Kidney capillary endothelial cell (primary cell): ENCODE measurements around the gene ACTMAP.
"Not testable (repeated sequence)": the region's sequence is repeated elsewhere in the genome, so short reads cannot be mapped to it uniquely, and the experiment has no call there.

Source experiments
- DNase-seq: peaks from one replicate; pipeline ENCODE4 v3.0.0-alpha.2; 2018; ENCODE audit warnings: low spot score

ACTMAP gene

DNA sequence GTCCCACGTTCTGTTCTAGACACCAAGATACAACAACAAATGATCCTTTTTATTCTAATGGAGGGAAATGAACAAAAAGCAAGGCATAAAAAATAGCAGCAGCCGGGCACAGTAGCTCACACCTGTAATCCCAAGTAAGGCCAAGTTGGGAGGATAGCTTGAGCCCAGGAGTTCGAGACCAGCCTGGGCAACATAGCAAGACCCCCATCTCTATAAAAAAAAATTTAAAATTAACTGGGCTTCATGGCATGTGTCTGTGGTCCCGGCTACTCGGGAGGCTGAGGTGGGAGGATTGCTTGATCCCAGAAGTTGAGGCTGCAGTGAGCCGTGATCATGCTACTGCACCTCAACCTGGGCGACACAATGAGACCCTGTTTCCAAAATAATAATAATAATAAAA is 26.1 kb upstream of the ACTMAP start:
- DNase-seq = no peak

DNA sequence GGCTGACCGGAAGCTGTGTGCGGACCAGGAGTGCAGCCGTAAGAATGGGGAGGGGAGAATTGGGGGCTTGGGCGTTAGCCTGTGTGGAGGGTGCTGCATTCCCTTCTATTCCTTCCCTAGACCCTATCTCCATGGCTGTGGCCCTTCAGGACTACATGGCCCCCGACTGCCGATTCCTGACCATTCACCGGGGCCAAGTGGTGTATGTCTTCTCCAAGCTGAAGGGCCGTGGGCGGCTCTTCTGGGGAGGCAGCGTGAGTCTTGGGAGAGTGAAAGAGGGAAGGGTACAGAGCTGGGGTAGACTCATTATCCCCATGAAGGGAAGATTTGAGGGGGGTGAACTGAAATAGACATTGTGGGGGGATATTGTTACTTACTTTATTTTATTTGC is 25.4 kb upstream of the ACTMAP start:
- DNase-seq = no peak

DNA sequence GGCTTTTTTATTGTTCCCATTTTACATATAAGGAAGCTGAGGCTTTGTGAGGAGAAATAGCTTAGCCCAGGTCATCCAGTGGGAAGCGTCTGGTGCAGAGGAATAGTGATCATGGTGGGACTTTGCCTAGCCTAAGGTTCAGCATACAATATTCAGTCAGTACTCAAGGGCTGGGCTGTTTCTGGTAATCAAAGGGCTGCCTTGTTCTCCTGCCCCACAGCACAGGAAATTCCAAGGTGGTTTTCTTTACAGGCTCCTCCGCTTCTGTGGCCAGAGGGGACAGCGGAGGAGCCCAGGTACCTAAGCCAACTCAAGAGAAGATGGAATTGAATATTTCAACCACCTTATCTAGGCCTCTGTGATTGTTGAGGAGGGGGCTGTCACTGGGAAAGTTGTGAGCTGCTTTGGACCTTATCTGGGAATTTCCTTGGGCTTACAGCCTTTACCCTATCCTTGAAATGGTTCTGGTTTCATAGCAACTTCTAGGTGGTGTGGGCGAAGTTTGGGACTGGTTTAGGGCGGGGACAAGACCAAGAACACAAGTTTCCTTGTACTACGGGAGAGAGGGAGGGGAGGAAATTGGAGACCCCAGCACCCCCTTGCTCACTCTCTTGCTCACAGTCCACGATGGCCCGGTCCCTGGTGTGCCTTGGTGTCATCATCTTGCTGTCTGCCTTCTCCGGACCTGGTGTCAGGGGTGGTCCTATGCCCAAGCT is 24.8 kb upstream of the ACTMAP start, which contains the start of gene MIA:
TSS of gene MIA (plus strand) at position 606 of the 716 bp plus-strand sequence. CDS start at position 628, 22 bp downstream.
- no peak for DNase-seq

DNA sequence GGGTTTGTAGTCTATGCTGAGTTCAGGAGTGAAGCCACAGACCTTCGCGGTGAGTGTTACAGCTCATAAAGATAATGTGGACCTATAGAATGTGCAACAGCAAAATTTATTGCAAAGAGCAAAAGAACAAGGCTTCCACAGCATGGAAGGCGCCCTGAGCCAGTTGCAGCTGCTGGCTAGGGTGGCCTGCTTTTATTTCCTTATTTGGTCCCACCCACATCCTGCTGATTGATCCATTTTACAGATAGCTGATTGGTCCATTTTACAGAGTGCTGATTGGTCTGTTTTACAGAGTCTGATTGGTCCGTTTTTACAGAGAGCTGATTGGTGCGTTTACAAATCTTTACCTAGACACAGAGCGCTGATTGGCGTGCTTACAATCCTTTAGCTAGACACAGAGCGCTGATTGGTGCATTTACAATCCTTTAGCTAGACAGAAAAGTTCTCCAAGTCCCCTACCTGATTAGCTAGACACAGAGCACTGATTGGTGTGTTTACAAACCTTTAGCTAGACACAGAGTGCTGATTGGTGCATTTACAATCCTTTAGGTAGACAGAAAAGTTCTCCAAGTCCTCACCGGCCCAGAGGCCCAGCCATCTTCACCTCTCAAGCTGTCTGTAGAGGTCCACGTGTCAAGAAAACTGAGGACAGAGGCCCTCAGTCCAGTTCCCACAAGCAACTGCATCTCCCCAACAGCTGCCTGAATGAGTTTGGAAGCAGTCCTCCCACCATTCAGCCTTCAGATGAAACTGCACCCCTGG is 21.0 kb upstream of the ACTMAP start:
- not testable (repeated sequence) for DNase-seq

DNA sequence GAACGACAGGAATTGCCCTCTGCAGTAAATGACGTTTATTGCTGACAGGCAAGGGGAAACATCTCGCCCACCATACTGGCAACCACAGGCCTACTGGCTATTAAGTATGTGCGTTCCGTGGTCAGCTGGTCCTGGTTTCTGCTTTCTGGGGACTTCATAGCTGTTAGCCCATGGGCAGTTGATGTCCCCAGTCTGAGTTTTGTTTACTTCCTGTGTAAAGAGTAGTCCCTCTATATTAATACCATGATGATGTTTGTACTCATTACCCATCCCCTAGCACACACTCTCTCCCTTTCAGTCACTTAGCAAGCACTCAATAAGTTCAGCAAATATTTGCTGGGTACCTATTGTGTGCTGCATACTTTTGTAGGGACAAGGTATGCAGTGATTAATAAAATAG is 18.6 kb upstream of the ACTMAP start:
- no peak for DNase-seq

DNA sequence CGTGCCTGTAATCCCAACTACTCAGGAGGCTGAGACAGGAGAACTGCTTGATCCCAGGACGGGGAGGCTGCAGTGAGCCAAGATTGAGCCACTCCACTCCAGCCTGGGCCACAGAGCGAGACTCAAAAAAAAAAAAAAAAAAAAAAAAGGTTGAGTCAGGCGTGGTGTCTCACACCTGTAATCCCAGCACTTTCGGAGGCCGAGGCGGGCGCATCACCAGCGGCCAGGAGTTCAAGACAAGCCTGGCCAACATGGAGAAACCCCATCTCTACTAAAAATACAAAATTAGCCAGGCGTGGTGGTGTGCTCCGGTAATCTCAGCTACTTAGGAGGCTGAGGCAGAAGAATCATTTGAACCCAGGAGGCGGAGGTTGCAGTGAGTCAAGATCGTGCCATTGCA is 16.1 kb upstream of the ACTMAP start:
- DNase-seq = not testable (repeated sequence)

DNA sequence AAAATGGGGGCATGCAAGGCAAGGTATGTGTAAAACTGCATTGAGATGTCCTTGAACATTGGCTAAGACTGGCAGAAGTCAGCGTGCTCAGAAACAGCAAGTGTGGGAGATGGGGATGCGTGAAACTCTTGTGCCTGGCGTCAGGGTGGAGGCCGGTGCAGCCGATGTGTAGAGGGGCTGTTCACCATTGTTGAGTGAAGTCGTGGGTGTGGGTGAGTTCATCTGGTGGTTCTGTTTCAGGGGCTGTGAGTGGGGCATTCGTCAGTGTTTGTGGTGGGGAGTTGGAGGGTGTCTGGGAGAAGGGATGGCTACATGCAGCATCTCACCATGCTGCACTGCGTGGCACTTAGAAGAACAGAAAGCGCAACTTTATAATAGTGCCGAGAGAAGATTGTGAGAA is 13.7 kb upstream of the ACTMAP start:
- DNase-seq = no peak

DNA sequence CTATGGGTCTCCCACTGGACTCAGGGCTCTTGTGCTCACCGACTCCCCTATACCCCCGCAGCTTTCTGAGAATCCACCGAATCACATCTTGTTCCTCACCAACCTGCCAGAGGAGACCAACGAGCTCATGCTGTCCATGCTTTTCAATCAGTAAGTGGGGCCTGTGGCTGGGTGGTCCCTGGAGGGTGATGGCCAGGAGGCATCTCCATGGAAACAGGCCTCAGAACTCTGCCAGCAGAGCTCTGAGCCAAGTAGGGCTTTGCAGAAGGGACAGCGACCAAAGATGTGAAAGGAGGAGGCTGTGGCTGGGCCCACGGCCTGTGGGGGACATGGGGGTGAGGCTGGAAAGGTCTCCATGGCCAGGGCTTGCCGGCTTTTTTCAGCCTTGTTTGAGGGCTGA is 13.2 kb upstream of the ACTMAP start:
- no peak for DNase-seq

DNA sequence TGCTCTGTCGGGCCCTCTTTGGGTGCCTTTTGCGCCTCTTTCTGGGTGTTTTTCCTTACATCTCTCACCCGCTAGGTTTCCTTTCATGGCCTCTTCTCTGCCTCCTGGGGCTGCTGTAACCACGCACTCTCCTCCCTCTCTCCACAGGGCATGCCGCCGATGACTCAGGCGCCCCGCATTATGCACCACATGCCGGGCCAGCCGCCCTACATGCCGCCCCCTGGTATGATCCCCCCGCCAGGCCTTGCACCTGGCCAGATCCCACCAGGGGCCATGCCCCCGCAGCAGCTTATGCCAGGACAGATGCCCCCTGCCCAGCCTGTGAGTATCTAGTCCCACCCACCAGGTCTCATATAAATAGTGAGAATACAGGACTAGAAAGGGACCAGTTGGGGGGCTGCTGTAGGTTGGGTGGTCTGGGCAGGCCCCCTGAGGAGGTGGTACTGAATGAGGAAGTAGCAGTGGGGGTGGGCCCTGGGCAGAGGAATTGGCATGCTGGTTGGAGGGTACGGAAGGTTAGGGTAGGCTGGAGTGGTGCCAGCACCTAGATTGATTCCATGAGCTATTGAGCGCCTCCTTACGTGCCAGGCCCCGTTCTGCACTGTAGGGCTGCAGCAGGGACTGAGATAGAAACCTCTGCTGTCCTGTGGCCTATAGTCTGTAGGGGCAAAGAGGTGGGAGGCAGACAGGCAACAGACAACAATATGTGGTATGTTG is 12.6 kb upstream of the ACTMAP start:
- DNase-seq = no peak

DNA sequence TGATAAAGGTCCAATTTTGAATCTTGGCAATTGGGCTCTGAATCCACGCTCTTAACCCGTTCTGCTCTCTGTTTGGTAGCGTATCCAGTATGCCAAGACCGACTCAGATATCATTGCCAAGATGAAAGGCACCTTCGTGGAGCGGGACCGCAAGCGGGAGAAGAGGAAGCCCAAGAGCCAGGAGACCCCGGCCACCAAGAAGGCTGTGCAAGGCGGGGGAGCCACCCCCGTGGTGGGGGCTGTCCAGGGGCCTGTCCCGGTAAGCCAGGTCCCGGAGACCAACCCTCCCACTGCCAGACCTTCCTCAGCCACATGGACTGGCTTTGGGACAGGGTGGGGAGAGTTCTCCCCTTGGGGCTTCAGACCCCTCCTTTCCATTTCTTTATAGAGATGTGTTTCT is 9.1 kb upstream of the ACTMAP start:
- DNase-seq = no peak

DNA sequence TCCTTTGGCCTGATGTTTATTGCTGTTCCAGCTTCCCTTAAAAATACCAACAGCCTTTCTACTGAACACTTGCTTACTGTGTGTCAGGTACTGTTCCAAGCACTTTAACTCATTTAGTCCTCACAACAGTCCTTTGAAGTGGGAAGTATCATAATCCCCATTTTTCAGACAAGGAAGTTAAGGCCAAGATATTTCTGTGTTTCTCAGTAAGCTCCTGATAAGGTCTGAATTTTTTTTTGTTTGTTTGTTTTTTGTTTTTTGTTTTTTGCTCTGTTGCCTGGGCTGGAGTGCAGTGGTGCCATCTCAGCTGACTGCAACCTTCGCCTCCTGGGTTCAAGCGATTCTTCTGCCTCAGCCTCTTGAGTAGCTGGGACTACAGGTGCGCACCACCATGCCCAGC is 8.2 kb upstream of the ACTMAP start:
- no peak for DNase-seq

DNA sequence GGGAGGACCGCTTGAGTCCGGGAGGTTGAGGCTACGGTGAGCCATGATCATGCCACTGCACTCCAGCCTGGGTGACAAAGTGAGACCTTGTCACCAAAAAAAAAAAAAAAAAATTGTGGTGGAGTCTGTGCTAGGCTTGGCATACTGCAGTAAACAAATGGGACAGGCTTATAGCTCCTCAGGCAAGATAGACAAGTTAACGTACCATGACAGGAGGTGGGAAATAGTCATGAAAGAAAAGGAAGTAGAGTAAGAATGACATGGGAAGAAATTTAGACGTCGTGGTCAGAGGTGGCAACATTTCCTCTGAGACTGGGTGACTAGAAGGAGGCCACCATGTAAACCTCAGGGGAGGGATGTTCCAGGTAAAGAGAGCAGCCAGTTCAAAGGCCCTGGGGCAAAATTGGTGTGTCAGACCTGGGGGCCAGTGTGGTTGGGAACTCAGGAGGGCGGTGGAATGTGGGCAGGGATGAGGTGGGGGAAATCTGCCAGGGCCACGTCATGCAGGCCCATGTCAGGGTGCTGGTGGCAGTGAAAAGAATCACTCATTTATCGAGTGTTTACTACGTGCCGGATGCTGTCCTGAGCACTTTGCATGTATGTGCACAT is 6.3 kb upstream of the ACTMAP start:
- no peak for DNase-seq

DNA sequence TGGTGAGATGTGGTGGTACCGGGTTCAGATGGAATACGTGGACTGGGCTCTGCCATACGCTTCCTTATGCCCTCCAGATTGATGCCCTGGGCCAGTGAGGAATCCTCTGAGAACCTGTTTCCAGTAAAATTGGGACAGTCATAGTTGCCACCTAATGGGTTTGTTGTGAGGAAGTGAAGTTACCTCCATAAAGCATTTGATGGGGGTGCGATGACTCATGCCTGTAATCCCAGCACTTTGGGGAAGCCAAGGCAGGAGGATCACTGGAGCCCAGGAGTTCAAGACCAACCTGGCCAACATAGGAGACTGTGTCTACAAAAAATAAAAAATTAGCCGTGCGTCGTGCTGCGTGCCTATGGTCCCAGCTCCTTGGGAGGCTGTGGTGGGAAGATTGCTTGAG is 5.5 kb upstream of the ACTMAP start:
- no peak for DNase-seq

DNA sequence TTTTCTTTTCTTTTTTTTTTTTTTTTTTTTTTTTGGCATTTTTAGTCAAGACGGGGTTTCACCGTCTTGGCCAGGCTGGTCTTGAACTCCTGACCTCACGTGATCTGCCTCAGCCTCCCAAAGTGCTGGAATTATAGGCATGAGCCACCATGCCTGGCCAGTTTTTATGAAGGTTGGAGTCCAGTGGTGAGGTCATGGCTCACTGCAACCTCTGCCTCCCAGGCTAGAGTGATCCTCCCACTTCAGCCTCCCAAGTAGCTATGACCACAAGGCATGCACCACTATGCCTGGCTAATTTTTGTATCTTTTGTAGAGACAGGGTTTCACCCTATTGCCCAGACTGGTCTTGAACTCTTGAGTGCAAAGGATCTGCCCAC is 5.0 kb upstream of the ACTMAP start:
- no peak for DNase-seq

DNA sequence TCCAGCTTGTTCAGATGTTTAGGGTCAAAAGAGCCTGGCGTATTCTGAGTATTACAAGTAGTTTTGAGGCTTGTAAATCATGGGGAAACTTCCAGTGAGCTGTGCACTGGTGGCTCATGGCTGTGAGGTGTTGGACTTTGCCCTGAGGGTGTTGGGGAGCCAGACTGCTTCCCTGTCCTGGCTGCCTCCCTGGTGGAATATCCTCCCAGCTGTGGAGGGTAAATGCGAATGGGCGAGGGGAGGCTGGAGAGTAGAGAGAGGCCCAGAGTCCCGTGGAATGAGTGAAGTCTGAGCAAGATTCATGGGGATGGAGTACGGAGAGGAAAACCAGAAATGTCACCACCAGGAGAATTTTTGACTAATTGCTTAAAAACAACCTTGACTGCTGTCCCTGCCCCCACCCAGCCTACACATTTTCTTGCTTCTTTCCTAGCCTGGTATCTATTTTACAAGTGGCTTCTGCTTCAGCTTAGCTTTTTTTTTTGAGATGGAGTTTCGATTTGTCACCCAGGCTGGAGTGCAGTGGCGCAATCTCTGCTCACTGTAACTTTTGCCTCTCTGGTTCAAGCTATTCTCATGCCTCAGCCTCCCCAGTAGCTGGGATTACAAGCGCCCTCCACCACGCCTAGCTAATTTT is 4.5 kb upstream of the ACTMAP start:
- DNase-seq = no peak

DNA sequence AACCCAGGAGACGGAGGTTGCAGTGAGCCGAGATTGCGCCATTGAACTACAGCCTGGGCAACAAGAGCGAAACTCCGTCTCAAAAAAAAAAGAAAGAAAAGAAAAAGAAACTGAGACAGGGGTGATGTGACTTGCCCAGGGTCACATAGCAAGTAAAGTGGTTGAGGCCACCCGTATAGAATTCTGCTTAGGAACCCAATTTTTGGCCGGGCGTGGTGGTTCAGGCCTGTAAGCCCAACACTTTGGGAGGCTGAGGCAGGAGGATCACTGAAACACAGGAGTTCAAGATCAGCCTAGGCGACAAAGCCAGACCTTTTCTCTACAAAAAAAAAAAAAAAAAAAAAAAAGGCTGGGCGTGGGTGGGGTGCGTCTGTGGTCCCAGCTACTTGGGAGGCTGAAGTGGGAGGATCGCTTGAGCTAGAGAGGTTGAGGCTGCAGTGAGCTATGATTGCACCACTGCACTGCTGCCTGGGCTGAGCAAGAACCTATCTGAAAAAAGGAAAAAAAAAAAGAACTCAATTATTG is 2.0 kb upstream of the ACTMAP start:
- DNase-seq = no peak

DNA sequence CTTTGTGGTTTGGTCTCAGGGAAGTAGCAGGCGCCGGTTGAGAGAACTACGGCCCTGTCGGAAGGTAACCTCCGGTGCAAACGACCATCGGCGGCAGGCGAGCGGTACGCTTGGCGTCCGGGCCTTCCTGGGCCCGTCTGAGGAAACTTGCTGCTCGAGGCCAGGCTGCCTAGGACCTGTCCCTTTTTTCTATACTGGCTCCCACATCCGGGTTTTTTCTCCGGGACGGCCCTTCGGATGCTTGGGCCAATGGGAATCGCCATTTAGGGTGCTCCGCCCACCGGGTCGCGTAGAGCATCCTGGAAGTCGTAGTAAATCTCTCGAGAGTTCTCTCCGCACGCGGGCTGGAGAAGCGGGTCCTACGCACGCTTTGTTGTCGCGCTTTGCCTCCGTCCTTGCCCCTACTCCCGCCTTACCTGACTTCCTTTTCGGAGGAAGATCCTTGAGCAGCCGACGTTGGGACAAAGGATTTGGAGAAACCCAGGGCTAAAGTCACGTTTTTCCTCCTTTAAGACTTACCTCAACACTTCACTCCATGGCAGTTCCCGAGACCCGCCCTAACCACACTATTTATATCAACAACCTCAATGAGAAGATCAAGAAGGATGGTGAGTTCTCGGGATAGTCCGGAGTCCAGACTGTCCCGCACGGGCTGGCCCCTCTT is 729 bp upstream of the ACTMAP start, which contains the start of gene SNRPA:
TSS of gene SNRPA (plus strand) at position 330 of the 664 bp plus-strand sequence. CDS start at position 536, 206 bp downstream.
- peak; percentile 99 for DNase-seq

DNA sequence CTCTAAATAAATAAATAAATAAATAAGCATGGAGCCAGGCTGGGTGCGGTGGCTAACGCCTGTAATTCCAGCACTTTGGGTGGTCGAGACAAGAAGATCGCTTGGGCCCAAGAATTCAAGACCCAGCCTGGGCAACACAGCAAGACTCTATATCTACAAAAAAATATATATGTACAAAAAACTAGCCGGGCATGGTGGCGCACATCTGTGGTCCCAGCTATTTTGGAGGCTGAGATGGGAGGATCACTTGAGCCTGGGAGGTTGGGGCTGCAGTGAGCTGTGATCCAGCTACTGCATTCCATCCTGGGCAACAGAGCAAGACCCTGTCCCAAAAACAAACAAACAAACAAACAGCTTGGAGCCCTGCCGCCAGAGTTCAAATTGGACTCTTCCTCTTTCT is 2.7 kb downstream of the ACTMAP start:
- DNase-seq = no peak

DNA sequence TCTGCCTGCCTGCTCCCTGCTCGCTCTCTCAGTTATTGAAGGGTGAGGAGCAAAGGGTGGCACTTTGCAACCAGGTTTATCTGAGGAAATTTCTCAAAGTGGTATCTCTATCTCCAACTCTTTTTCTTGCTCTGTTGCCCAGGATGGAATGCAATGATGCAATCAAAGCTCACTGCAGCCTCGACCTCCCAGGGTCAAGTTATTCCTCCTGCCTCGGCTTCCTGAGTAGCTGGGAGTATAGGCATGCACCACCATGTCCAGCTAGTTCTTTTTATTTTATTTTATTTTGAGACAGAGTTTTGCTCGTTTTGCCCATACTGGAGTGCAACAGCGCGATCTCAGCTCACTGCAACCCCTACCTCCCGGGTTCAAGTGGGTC is 4.9 kb downstream of the ACTMAP start:
- no peak for DNase-seq

DNA sequence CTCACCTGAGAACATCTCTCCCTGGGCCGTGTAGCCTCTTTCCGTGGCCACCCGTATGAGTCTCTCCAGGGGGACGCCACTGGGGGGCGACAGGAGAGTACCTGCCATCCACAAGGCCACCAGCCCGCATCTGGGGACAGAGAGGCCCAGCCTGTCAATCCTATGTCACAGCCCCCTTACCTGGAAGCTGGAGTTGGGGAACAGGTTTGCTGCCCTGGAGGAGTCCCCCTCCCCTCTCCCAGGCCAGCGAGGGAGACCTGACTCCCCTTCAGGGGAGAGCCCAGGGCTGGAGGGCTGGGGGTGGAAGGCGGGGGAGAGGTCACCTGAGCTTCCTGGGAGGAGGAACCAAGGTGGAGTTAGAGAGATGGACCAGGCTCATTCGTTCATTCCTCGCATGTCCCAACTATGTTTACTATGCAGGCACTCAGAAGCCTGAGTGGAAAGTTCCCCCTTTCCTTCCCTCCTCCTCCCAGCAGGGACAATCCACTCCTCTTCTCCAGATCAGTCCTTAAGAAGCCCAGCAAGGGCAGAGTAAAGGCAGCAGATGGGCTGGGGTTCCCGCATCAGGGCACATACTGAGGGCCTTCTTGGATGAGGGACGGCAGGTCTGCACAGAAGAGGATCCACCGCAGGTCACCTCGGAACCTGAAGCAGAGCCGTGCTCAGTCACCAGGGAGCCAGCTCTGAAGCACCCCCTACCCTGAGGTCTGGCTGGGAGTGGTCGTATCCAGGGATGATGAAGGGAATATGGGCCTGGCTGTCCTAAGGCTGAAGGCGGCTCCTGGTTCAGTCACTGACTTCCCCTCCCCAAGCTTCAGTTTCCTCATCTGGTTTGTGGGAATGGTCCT is 5.5 kb downstream of the ACTMAP start:
- DNase-seq = no peak
